HCT116 (cell line): Measurements from ENCODE around the gene UPF1.

Experiments used
- ATF3 ChIP-seq: IDR thresholded peaks from 2 replicates; pipeline ENCODE4 v1.6.1; 2012
- EZH2 ChIP-seq: fragments of 200-600 bp; sonication (generic); IDR thresholded peaks from 2 replicates; pipeline ENCODE4 v1.6.1; 2017; ENCODE audit warnings: antibody characterized with exemption, mixed run types
- EZH2phosphoT487 ChIP-seq: fragments of 200-600 bp; IDR thresholded peaks from 2 replicates; pipeline ENCODE4 v1.6.1; 2018; ENCODE audit warnings: antibody characterized with exemption, borderline replicate concordance
- POLR2A ChIP-seq: IDR thresholded peaks from 2 replicates; pipeline ENCODE4 v1.7.0; 2011; ENCODE audit warnings: borderline replicate concordance; ENCODE audit not compliant: insufficient read depth, insufficient read length; ENCODE audit errors: extremely low read depth
- RAD21 ChIP-seq: IDR thresholded peaks from 2 replicates; pipeline ENCODE4 v1.6.1; 2012; ENCODE audit warnings: low read depth, mild to moderate bottlenecking
- REST ChIP-seq: IDR thresholded peaks from 2 replicates; pipeline ENCODE4 v1.6.1; 2012; ENCODE audit warnings: low read depth
- SP1 ChIP-seq: IDR thresholded peaks from 2 replicates; pipeline ENCODE4 v1.6.1; 2012; ENCODE audit warnings: low read depth
- ZFX ChIP-seq: fragments of 450-650 bp; IDR thresholded peaks from 2 replicates; pipeline ENCODE4 v1.6.1; 2017
- TF ChIP-seq, protein P1 (sequence below), 3 experiments: fragments of 200-600 bp in 1 of 3; sonication (generic) in 1 of 3; IDR thresholded peaks in 2 of 3; conservative IDR thresholded peaks in 1 of 3; 2 replicates each; pipeline ENCODE4 v1.5.1; 2012 to 2017; ENCODE audit warnings: low read depth in 2 of 3, low read length in 2 of 3, antibody characterized with exemption in 1 of 3, borderline replicate concordance in 1 of 3, control low read depth in 1 of 3, mild to moderate bottlenecking in 1 of 3, mixed read lengths in 1 of 3, mixed run types in 1 of 3, moderate library complexity in 1 of 3; ENCODE audit not compliant: insufficient read depth in 1 of 3

DNA sequence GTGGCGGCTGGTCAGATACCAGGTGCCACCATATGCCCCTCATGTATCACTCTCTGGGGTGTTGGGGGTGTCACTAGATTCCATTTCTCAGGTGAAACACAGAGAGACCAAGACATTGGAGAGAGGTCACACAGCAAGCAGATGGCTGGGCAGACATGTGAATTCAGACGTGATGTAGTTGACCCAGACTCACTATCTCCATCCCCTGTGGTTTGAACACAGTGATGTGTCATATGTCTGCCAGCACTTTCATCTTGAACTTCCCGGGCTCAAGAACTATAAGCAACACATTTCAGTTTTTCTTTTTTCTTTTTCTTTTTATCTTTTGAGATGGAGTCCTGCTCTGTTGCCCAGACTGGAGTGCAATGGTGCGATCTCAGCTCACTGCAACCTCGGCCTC is 16.1 kb upstream of the UPF1 start:
- TF ChIP-seq POLR2A (no peak), ZFX (no peak), SP1 (no peak), EZH2phosphoT487 (no peak), EZH2 (no peak), RAD21 (no peak), REST (no peak), ATF3 (no peak)
- TF ChIP-seq, protein P1, sequence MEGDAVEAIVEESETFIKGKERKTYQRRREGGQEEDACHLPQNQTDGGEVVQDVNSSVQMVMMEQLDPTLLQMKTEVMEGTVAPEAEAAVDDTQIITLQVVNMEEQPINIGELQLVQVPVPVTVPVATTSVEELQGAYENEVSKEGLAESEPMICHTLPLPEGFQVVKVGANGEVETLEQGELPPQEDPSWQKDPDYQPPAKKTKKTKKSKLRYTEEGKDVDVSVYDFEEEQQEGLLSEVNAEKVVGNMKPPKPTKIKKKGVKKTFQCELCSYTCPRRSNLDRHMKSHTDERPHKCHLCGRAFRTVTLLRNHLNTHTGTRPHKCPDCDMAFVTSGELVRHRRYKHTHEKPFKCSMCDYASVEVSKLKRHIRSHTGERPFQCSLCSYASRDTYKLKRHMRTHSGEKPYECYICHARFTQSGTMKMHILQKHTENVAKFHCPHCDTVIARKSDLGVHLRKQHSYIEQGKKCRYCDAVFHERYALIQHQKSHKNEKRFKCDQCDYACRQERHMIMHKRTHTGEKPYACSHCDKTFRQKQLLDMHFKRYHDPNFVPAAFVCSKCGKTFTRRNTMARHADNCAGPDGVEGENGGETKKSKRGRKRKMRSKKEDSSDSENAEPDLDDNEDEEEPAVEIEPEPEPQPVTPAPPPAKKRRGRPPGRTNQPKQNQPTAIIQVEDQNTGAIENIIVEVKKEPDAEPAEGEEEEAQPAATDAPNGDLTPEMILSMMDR (IDR thresholded peaks at IDR 0.05 in 2 of 3, conservative IDR thresholded peaks at IDR 0.05 in 1 of 3; ENCODE audit: borderline replicate concordance in 1 of 3, insufficient read depth in 1 of 3, low read depth in 2 of 3, low read length in 2 of 3), result no peak
